Anterior cingulate cortex (tissue), 58 donors: ENCODE results near the gene NCOA1.
A peak's percentile ranks its signal among the peaks of the same experiment; 100 is the strongest.
"Not testable (repeated sequence)": the region's sequence is repeated elsewhere in the genome, so short reads cannot be mapped to it uniquely, and the experiment has no call there.

Experiments used
- DNase-seq, 58 donors: peaks; one replicate each; lab custom pipeline; 2025; lab: John Stamatoyannopoulos, UW

Gene NCOA1

DNA sequence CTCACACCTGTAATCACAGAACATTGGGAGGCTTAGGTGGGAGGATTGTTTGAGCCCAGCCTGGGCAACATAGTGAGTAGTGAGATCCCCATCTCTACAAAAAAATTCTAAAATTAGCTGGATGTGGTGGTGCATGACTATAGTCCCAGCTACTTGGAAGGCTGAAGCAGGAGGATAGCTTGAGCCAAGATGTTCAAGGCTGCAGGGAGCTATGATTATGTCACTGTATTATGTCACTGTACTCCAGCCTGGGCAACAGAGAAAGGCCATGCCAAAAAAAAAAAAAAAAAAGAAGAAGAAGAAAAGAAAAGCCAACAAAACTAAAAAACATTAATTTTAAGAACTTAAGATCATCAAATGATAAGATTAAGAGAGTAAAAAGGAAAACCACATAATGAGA lies 17.4 kb upstream of the NCOA1 start:
- DNase-seq, result no peak

DNA sequence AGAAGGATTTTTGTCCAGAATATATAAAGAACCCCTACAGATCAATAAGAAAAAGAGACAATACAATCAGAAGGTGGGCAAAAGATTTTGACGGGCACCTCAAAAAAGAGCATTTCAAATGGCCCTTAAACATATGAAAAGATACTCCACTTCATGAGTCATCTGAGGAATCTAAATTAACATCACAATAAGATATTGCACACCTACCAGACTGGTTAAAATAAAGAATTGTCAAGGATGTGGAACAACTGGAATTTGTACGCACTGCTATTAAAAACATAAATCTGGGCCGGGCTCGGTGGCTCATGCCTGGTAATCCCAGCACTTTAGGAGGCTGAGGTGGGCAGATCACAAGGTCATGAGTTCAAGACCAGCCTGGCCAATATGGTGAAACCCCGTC lies 17.0 kb upstream of the NCOA1 start:
- no peak for DNase-seq

DNA sequence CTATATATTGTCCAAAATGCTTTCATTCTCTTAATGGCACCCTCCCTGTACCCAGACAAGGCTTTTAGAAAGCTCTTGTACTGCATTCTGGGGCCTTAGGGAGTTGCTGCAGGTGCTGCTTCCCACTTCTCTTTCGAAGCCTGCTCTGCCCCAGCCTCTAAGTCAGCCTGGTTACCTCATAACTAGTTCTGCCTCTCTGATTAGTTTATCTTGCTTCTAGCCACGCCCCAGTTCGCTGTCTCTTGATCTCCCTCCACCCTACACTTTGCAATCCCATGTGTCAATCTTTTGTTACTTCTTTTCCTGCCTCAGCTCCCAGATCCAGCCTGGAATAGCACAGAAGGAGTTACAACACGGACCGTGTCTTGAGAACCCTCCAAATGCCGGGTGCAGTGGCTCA lies 13.8 kb upstream of the NCOA1 start:
- no peak for DNase-seq

DNA sequence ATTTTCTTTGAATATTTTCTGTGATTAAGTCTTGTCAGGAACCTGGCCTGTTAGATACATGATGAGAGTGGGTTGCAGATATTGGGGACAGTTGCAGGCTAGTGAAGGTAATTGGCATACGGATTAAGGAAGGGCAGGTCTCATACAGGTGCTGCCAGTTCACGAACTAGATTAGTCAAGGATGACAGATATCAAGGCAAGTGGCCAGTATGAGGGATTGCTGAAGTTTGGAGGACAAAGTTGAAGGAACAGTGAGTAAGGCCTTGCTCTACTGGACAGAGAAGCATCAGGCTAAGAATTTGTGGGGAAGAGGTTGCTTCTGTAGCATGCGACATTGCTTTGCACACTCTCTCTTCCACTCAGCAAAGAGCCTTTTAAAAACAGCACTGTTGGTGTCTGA lies 12.8 kb upstream of the NCOA1 start:
- DNase-seq, result no peak

DNA sequence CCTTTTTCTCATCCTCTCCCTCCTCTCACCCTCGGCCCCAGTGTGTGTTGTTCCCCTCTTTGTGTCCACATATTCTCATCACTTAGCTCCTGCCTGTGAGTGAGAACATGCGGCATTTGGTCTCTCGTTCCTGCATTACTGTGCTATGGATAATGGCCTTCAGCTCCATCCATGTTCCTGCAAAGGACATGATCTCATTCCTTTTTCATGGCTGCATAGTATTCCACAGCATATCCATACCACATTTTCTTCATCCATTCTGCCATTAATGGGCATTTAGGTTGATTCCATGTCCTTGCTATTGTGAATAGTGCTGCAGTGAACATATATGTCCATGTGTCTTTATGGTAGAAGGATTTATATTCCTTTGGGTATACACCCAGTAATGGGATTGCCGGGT lies 10.8 kb upstream of the NCOA1 start:
- DNase-seq, result no peak

DNA sequence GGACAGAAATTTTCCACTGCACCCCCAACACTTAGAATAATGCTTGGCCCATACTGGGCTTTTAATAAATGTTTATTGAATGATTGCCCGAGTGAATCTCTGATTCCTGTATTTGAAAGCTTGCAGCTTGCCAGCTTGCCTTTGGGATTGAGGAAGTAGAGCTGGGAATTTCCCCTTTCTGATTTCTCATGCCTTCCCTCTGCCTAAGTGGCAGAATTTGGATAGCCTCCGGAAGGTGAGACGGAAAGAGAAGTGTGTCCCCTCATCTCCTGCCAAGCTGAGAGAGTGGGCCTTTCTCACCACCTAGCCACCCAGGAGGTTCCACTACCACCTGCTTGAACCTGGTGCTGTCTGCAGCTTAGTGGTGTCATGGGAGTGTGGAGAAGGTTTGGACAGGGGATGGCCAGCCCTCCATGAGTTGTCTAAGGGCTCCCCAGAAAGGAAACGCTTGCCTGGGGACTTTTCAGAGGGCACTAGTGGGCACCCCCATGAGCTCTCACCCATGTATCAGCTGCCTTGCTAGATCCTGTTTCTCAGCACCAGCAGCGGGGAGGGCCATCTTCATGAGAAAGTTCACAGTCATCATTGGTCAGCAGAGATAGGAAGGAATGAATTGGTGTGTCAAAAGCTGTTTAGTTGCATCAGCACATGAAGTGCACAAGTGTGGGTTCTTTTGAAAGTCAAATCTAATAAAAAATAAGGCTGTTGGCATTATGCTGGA lies 8.6 kb upstream of the NCOA1 start:
- DNase-seq, result no peak

DNA sequence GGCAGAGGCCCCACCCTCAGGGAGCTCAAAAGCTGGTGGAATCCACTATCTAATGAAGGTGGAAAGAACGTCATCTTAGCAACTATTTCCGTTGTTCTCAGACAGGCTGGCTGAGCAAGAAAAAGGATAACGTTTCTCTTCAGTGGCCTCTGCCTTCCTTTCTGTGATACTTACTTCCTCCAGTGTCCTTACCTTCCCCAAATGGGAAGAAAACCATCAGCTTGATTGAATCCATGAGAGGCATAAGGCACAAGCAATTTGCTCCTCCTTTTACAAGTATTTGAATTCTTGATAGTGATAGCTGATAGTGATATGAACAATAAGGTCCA lies 8.1 kb upstream of the NCOA1 start:
- no peak for DNase-seq

DNA sequence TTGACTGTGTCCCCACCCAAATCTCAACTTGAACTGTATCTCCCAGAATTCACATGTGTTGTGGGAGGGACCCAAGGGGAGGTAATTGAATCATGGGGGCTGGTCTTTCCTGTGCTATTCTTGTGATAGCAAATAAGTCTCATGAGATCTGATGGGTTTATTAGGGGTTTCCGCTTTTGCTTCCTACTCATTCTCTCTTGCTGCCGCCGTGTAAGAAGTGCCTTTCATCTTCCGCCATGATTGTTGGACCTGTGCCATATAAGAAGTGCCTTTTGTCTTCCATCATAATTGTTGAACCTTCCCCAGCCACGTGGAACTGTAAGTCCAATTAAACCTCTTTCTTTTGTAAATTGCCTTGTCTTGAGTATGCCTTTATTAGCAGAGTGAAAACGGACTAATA lies 6.4 kb upstream of the NCOA1 start:
- not testable (repeated sequence) for DNase-seq

DNA sequence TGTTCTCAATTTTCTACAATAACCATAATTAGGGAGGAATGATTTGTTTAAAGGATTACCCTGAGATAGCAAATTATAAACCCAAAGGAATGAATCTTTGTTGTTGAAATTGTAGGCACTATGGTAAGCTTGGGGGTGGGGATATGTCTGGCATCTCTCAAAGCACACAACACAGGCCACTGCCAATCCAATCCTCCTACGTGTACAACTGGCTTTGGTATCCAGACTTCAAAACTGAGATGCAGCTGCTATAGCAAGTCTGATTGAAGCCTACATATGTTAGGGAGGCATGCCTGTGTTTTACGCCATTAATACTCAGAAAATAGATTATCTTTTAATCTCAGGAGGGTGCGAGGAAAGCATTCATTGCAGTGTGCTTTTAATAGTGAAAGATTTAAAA lies 5.9 kb upstream of the NCOA1 start:
- DNase-seq, result peak in 2 of 58 donors; percentile 4 to 9

DNA sequence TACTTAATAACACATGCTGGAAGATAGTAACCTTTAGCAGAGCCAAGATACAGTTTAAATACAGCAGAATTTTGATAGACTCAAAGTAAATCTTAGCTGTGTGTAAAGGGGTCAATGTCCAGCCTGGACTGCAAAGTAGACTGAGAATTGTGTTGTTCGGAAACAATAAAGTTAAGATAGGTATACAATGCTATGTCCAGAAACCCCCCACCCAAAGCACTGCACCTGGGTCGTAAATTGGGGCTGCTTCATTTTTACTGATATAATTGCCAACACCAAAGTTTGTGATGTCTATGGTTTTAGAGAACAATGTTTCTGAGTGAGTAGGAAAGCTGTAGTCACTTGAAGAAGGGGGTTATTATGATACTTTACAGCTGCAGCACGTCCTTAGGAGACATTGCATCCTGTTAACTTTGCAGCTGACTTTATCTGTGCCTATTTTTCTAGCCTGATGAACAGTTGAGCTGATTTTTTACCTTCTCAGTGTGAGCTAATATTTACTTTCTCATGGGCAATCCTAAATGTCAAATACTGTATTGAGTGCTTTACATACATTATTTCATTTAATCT lies 4.3 kb upstream of the NCOA1 start:
- DNase-seq, result no peak

DNA sequence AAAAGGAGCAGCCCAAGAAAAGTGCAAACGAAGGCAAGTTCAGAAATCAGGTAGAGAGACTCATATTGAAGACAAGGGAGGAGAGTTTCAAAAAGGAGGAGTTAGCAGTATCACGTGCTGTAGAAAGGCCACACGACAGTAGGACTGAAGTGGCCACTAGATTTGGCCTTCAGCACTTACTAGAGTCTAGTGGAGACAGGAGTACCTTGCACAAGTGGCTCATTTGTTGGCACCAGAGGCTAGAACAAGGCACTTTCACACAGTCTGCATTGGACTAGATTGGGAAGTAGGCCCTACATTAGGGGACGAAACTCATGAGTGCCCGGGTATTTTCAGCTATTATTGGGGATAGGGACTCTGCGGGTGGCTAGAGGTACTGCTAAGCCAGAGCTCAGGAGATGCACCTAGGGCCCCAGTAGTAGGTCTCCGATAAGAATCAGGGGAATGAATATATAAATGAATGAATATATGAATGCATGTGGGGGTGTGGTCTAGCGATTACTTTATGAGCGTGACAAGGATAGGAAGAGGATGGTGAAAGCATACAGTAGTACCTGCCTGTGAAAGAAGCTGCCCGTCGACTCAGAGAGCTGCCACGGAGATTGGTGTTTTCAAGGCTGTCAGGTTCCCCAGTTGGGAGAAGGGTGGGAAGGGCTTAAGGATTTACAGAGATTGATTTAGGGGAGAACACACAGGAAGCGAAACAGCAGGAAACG lies 1.4 kb upstream of the NCOA1 start:
- DNase-seq, result no peak

DNA sequence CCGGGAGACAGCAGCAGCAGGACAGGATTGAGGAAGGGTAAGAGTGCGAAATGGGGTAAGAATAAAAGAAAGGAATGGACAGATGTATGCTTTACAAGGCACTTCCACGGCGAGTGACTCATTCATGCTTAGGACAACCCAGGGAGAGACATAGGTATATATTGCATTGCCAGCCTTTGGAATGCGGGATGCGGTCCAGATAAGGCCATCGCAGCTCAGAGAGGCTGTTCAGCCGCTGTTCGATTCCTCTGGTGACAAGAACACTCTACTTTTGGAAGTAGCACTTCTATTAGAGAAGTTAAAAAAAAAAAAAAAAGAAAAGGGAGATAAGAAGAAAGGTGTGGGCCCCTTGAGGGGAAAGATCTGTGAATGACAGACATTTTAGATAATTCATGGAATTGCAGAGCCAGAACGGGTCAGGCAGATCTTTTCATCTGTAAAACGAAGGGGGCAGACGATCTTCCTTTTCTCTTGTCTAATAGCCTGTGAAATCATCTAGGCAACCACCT lies 819 bp upstream of the NCOA1 start:
- DNase-seq, result no peak

DNA sequence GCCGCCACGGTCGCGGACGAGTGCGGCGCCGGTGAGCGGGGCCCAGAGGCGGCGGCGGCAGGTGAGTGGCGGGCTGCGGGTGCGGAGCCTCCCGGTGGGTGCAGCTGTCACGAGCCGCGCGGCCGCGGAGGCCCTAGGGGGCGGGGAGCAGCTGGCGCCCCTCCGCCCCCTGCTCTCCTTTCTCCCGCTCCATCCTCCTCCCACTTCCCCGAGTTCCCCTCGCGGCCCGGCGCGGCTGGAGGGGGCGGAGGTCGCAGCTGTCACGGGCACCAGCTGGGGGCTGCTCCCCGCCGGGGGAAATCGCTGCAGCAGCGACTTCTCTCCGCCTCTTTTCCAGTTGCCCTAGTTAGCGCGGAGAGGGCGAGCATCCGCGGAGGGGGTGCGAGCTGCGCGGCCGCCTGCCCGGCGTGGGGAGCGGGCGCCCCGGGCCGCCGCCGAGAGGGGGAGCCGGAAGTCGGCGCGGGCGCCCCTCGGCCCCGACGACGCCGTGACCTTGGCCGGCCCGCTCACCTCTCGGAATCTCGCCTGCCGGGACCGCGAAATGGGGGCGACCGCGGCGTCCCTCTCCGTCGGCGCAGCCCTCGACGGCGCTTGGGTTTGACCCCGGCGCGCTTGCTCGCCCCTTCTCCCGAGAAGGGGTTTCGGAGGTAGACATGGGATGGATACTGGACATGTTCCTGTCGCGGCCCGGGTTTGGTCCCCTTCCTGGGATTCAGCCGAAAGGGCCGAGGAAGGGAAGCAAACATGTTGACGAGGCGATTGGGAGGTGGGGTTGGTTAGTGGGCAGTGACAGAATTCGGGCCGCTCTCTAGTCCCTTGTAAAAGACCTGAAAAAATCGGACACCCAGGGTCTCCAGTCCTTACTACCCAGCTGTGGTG lies 727 bp downstream of the NCOA1 start:
- DNase-seq, result peak in 50 of 58 donors; percentile 5 to 80 (median 53)

DNA sequence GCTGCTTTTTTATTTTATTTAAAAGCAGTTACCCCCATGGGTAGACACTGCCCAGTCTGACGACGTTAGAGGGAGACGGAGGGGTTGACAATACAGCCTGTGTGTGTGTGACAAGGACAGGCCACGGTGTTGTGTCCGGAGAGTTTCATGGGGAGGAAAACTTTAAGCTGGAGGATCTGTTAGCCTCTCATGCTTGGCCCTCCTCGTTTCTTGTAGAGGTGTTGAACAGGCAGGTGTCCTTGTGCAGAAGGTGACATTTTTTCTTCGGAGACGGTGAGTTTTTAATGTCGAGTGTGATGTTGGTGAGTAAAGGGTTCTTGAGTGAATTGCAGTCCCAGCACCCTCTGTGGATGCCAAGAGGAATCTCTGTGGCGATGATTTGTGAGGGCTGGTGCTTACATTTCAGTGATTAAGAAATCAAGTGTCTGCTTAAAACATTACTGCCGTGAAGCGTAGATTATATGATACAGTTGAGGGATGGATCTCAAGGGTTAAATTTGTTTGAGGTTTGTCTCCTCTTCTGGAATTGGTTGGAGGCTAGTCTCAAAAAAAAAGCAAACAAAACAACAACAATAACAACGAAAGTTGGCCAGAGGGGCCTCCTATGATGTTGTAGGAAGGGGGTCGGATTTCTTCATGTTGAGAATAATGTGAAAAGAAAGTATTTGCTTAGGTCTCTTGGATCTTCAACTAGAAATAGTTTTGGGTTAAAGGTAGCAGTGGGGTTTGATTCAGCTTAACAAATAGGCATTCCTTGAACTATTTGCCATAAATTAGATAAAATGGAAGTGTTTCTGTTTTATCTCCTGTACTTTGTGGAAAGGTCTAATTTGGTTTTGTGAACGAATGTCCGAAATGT lies 1.6 kb downstream of the NCOA1 start:
- peak in 26 of 58 donors; percentile 2 to 71 (median 42) for DNase-seq

DNA sequence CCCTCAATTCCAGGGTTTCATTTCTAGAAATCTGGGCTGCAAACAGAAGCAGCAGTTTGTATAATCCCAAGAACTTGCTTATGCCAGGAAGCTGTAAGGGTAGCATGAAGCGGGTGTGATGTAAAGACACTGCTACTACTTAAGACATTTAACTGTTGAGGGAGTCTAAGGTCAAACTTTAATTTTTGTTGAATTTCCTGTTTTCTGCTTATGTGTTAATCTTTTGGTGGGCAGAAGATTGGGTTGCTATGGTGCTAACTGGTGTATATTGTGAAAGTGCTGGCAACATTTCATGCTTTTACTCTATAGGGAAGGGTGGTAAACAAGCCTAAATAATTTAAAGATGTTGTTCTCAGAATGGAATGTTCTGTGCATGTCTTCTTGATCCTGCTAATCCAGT lies 2.7 kb downstream of the NCOA1 start:
- no peak for DNase-seq

DNA sequence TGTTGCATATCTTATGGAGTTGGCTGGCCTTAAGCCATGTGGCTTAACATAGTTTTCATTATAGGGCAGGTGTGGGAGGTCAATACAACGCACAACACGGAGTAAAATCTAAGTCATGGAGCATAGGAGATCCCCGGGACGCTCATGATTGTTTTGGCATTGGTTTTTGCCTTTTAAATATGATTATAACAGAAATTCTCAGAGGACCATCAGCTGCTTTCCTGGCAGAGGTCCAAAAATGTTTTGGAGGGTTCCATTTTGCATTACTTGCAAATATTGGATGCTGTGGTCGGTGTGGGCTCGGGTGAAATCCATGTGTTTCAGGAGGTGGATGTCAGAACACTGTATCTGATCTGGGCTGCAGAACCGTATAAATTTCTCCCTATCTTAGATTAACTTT lies 3.4 kb downstream of the NCOA1 start:
- no peak for DNase-seq

DNA sequence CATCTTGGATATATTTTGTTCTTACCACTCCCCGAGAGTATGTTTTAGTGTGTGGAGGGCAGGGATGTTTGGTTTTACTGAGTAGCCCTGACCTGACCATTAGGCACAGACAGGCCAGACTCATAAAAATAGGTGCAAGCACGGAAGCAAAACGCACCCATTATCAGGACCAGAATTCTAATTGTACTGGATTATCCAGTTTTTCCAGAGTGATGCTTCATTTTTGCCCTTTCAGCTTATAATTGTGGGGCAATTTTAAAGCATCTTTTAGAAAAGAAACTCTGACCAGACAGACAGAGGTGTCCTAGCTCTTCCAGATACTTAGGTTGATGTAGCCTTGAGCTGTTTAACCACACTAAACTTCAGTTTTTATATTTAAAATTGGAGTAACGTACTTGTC lies 4.4 kb downstream of the NCOA1 start:
- no peak for DNase-seq

DNA sequence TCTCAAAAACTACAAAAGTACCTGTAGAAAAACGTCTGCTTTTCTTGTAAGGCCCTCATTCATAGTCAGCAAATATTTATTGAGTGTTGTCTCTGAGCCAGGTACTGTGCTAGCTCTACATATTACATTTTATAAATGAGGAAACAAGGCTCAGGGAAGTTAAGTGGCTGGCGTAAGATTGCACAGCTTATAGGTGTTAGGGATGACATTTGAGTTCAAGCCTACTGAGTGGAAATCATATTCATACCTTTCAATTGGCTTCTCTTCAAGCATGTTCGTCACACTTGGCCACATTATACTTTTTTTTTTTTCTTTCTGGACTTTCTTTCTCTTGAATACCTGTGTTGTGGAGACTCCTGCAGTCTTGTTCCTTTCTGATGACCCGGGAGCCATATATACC lies 5.9 kb downstream of the NCOA1 start:
- no peak for DNase-seq

DNA sequence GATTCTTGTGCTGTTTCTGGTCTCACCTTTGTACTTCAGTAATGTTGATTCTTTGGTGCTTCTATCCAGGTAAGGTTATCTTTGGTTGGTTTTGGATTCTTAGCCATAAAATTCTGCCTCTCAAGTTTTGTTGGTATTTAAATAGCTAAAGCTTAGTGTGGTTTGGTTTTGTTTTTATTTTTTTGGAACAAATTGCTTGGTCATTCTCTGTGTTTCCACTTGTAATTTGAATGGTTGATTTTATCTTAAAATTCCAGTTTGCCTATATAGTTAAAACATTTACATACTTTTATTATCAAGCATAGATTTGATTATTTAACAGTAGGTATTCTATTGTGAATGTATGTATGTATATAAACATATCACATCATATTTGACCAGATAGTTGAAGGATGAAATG lies 6.6 kb downstream of the NCOA1 start:
- no peak for DNase-seq

DNA sequence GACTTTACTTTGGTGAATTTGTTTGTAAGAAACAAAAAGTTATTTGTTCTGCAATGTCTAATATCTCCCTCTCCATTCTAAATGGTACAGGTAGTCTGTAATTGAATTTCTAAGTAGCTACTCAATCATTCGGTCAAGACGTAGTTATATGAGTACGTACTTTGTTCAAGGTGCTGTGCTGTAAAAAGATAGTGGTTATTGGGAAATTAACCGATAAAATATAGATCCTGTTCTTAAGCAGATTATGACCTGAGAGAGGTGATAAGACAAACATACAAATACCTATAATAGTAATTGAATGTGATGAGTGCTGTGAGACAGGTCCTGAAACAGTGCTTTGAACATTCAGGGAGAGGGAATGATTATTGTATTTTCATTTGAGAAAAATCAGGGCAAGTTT lies 7.1 kb downstream of the NCOA1 start:
- DNase-seq, result no peak
